ENCODE results near the gene PRKCE.

The PRKCE gene

GRCh38 chr2:45696708-45697107, 45.2 kb downstream of the PRKCE start:
- Histone ChIP-seq H3K27me3 (ENCODE audit: control insufficient read depth, insufficient read depth, low read length, poor library complexity, severe bottlenecking) (no peaks in the 10 kb centered on the region), H3K36me3 (ENCODE audit: control insufficient read depth, insufficient read depth, low read length) (no peaks in the 10 kb centered on the region), H3K4me3 (ENCODE audit: insufficient read depth, low read depth, low read length) (no peak overlapping the region), H3K4me1 (ENCODE audit: control insufficient read depth, insufficient read depth, low read length) (peaks cover 21% of the 10 kb centered on the region), H3K9me3 (ENCODE audit: control insufficient read depth, low read length) (no peaks in the 10 kb centered on the region), H3K27ac (ENCODE audit: insufficient read depth, low read depth, low read length, poor library complexity, severe bottlenecking) (no peak overlapping the region)
- WGBS, 2 experiments, result 96 to 97% methylated on average over 1 of the region's 1 CpG

GRCh38 chr2:45697190-45697589, 45.7 kb downstream of the PRKCE start:
- Histone ChIP-seq H3K27ac (ENCODE audit: insufficient read depth, low read depth, low read length, poor library complexity, severe bottlenecking) (no peak overlapping the region), H3K9me3 (ENCODE audit: control insufficient read depth, low read length) (no peaks in the 10 kb centered on the region), H3K27me3 (ENCODE audit: control insufficient read depth, insufficient read depth, low read length, poor library complexity, severe bottlenecking) (no peaks in the 10 kb centered on the region), H3K36me3 (ENCODE audit: control insufficient read depth, insufficient read depth, low read length) (no peaks in the 10 kb centered on the region), H3K4me3 (ENCODE audit: insufficient read depth, low read depth, low read length) (no peak overlapping the region), H3K4me1 (ENCODE audit: control insufficient read depth, insufficient read depth, low read length) (peaks cover 21% of the 10 kb centered on the region)
- WGBS, 2 experiments, result 92 to 96% methylated on average over 5 of the region's 5 CpGs

- H3K36me3 ChIP-seq (ENCODE audit: control insufficient read depth, insufficient read depth, low read length), result no peaks in the 10 kb centered on the region
- no peak overlapping the region for H3K27ac ChIP-seq (ENCODE audit: insufficient read depth, low read depth, low read length, poor library complexity, severe bottlenecking)
- H3K9me3 ChIP-seq (ENCODE audit: control insufficient read depth, low read length), result no peaks in the 10 kb centered on the region
- H3K4me1 ChIP-seq (ENCODE audit: control insufficient read depth, insufficient read depth, low read length), result peaks cover 21% of the 10 kb centered on the region
- no peak overlapping the region for H3K4me3 ChIP-seq (ENCODE audit: insufficient read depth, low read depth, low read length)
- no peaks in the 10 kb centered on the region for H3K27me3 ChIP-seq (ENCODE audit: control insufficient read depth, insufficient read depth, low read length, poor library complexity, severe bottlenecking)
Observed at GRCh38 chr2:45698554-45698953, 47.1 kb downstream of the PRKCE start.

GRCh38 chr2:45699032-45699658, 47.7 kb downstream of the PRKCE start:
- no peaks in the 10 kb centered on the region for H3K27me3 ChIP-seq (ENCODE audit: control insufficient read depth, insufficient read depth, low read length, poor library complexity, severe bottlenecking)
- no peak overlapping the region for H3K27ac ChIP-seq (ENCODE audit: insufficient read depth, low read depth, low read length, poor library complexity, severe bottlenecking)
- H3K4me3 ChIP-seq (ENCODE audit: insufficient read depth, low read depth, low read length), result no peak overlapping the region
- H3K9me3 ChIP-seq (ENCODE audit: control insufficient read depth, low read length), result no peaks in the 10 kb centered on the region
- no peaks in the 10 kb centered on the region for H3K36me3 ChIP-seq (ENCODE audit: control insufficient read depth, insufficient read depth, low read length)
- H3K4me1 ChIP-seq (ENCODE audit: control insufficient read depth, insufficient read depth, low read length), result peaks cover 21% of the 10 kb centered on the region
- WGBS, 2 experiments, result 63 to 68% methylated on average over 7 of the region's 7 CpGs

- Histone ChIP-seq H3K27ac (ENCODE audit: insufficient read depth, low read depth, low read length, poor library complexity, severe bottlenecking) (no peak overlapping the region), H3K27me3 (ENCODE audit: control insufficient read depth, insufficient read depth, low read length, poor library complexity, severe bottlenecking) (no peaks in the 10 kb centered on the region)
Observed at GRCh38 chr2:45700407-45701013, 49.0 kb downstream of the PRKCE start.

GRCh38 chr2:45705233-45705632, 53.8 kb downstream of the PRKCE start:
- Histone ChIP-seq H3K36me3 (ENCODE audit: control insufficient read depth, insufficient read depth, low read length) (no peaks in the 10 kb centered on the region), H3K4me3 (ENCODE audit: insufficient read depth, low read depth, low read length) (no peak overlapping the region), H3K27me3 (ENCODE audit: control insufficient read depth, insufficient read depth, low read length, poor library complexity, severe bottlenecking) (no peaks in the 10 kb centered on the region), H3K9me3 (ENCODE audit: control insufficient read depth, low read length) (no peaks in the 10 kb centered on the region), H3K27ac (ENCODE audit: insufficient read depth, low read depth, low read length, poor library complexity, severe bottlenecking) (no peak overlapping the region), H3K4me1 (ENCODE audit: control insufficient read depth, insufficient read depth, low read length) (no peaks in the 10 kb centered on the region)
- WGBS, 2 experiments, result 67 to 73% methylated on average over 5 of the region's 5 CpGs

More at GRCh38 chr2:45700407-45701013, 49.0 kb downstream of the PRKCE start:
- H3K36me3 ChIP-seq (ENCODE audit: control insufficient read depth, insufficient read depth, low read length), result no peaks in the 10 kb centered on the region
- peaks cover 21% of the 10 kb centered on the region for H3K4me1 ChIP-seq (ENCODE audit: control insufficient read depth, insufficient read depth, low read length)
- 91 to 92% methylated on average over 10 of the region's 10 CpGs for WGBS, 2 experiments
- H3K9me3 ChIP-seq (ENCODE audit: control insufficient read depth, low read length), result no peaks in the 10 kb centered on the region
- H3K4me3 ChIP-seq (ENCODE audit: insufficient read depth, low read depth, low read length), result no peak overlapping the region

GRCh38 chr2:45706033-45706432, 54.6 kb downstream of the PRKCE start:
- no peak overlapping the region for H3K4me3 ChIP-seq (ENCODE audit: insufficient read depth, low read depth, low read length)
- H3K9me3 ChIP-seq (ENCODE audit: control insufficient read depth, low read length), result no peaks in the 10 kb centered on the region
- H3K27ac ChIP-seq (ENCODE audit: insufficient read depth, low read depth, low read length, poor library complexity, severe bottlenecking), result no peak overlapping the region
- H3K27me3 ChIP-seq (ENCODE audit: control insufficient read depth, insufficient read depth, low read length, poor library complexity, severe bottlenecking), result no peaks in the 10 kb centered on the region
- H3K36me3 ChIP-seq (ENCODE audit: control insufficient read depth, insufficient read depth, low read length), result no peaks in the 10 kb centered on the region
- H3K4me1 ChIP-seq (ENCODE audit: control insufficient read depth, insufficient read depth, low read length), result no peaks in the 10 kb centered on the region

GRCh38 chr2:45707006-45707405, 55.5 kb downstream of the PRKCE start:
- no peak overlapping the region for H3K27ac ChIP-seq (ENCODE audit: insufficient read depth, low read depth, low read length, poor library complexity, severe bottlenecking)
- no peak overlapping the region for H3K4me3 ChIP-seq (ENCODE audit: insufficient read depth, low read depth, low read length)
- H3K4me1 ChIP-seq (ENCODE audit: control insufficient read depth, insufficient read depth, low read length), result no peaks in the 10 kb centered on the region
- WGBS, 2 experiments, result 96 to 97% methylated on average over 3 of the region's 3 CpGs
- no peaks in the 10 kb centered on the region for H3K27me3 ChIP-seq (ENCODE audit: control insufficient read depth, insufficient read depth, low read length, poor library complexity, severe bottlenecking)
- H3K9me3 ChIP-seq (ENCODE audit: control insufficient read depth, low read length), result no peaks in the 10 kb centered on the region
- H3K36me3 ChIP-seq (ENCODE audit: control insufficient read depth, insufficient read depth, low read length), result no peaks in the 10 kb centered on the region

- no peaks in the 10 kb centered on the region for H3K36me3 ChIP-seq (ENCODE audit: control insufficient read depth, insufficient read depth, low read length)
- no peaks in the 10 kb centered on the region for H3K9me3 ChIP-seq (ENCODE audit: control insufficient read depth, low read length)
- no peaks in the 10 kb centered on the region for H3K4me1 ChIP-seq (ENCODE audit: control insufficient read depth, insufficient read depth, low read length)
- H3K27me3 ChIP-seq (ENCODE audit: control insufficient read depth, insufficient read depth, low read length, poor library complexity, severe bottlenecking), result no peaks in the 10 kb centered on the region
- no peak overlapping the region for H3K4me3 ChIP-seq (ENCODE audit: insufficient read depth, low read depth, low read length)
- WGBS, 2 experiments, result 92 to 93% methylated on average over 6 of the region's 6 CpGs
- no peak overlapping the region for H3K27ac ChIP-seq (ENCODE audit: insufficient read depth, low read depth, low read length, poor library complexity, severe bottlenecking)
Observed at GRCh38 chr2:45707661-45708060, 56.2 kb downstream of the PRKCE start.

GRCh38 chr2:45708501-45708900, 57.0 kb downstream of the PRKCE start:
- WGBS, 2 experiments, result 86 to 88% methylated on average over 3 of the region's 3 CpGs
- H3K27ac ChIP-seq (ENCODE audit: insufficient read depth, low read depth, low read length, poor library complexity, severe bottlenecking), result no peak overlapping the region
- no peaks in the 10 kb centered on the region for H3K36me3 ChIP-seq (ENCODE audit: control insufficient read depth, insufficient read depth, low read length)
- H3K4me3 ChIP-seq (ENCODE audit: insufficient read depth, low read depth, low read length), result no peak overlapping the region
- no peaks in the 10 kb centered on the region for H3K27me3 ChIP-seq (ENCODE audit: control insufficient read depth, insufficient read depth, low read length, poor library complexity, severe bottlenecking)
- no peaks in the 10 kb centered on the region for H3K9me3 ChIP-seq (ENCODE audit: control insufficient read depth, low read length)
- no peaks in the 10 kb centered on the region for H3K4me1 ChIP-seq (ENCODE audit: control insufficient read depth, insufficient read depth, low read length)

Data from ectodermal cell (in vitro differentiated cells).